GM18526 (cell line): ENCODE measurements around the gene RASAL1.

Experiments
- POLR2A ChIP-seq: IDR thresholded peaks from 3 replicates; pipeline ENCODE4 v1.6.1; 2011; ENCODE audit not compliant: insufficient read length; ENCODE audit errors: extremely low read depth

RASAL1 gene

GRCh38 chr12:113057565-113058485, 77.7 kb downstream of the RASAL1 start:
- TF ChIP-seq POLR2A: no peak

DNA sequence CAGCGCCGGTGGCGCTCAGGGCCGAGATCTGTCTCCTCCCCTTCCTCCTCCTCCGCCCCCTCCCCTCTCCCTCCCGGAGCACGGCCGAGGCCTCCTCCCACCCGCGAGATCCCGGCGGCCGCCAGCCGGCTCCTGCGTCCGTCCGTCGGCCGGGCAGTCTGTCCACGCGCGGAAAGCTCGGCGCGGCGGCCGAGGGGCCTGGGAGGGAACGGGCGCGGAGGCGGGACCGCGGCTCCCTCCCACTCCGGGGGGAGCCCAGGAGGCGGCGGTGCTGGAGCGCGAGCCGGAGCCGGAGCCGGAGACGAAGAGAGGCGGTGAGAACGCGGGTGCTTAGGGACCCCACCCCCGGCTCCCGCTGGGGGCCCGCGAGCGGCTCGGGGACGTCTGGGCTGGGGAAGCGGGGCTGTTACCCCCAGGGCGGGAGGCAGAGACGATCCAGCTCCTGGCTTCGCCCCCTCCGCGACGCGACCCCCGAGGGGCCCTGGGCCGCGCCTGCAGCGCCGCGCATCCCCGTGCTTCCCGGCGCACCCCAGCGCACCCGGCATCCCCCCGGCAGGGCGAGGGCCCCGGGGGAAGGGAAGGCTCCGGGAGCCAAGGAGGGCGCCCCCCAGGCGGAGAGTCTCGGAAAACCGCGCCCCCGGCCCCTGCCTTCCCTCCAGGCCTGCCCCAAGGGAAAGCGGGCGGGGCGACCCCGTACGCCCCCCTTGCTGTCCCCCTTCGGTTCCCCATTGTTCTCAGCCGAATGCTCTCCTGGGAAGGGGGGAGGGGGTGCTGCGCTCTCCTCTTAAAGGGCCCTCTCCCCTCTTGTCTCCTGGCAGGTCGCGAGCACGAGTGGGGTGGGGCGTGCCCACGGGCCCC, 78.7 kb downstream of the RASAL1 start, which contains the start of gene DTX1:
TSS of gene DTX1 (plus strand) at position 100 of the 858 bp plus-strand sequence. CDS start 1,463 bp downstream, outside the sequence.
- no peak for TF ChIP-seq POLR2A

DNA sequence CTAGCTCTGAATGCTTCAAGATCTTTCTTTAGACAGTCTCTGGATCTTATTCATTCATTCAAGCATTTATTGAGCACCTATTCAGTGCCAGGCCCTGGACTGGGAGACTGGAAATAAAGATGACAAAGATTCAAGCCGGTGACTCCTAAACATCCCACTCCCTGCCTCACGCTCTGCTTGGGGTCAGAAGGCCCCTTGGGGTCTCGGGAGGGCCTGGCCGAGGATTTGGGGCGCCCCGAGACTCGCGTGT, 79.3 kb downstream of the RASAL1 start:
- TF ChIP-seq POLR2A: no peak

DNA sequence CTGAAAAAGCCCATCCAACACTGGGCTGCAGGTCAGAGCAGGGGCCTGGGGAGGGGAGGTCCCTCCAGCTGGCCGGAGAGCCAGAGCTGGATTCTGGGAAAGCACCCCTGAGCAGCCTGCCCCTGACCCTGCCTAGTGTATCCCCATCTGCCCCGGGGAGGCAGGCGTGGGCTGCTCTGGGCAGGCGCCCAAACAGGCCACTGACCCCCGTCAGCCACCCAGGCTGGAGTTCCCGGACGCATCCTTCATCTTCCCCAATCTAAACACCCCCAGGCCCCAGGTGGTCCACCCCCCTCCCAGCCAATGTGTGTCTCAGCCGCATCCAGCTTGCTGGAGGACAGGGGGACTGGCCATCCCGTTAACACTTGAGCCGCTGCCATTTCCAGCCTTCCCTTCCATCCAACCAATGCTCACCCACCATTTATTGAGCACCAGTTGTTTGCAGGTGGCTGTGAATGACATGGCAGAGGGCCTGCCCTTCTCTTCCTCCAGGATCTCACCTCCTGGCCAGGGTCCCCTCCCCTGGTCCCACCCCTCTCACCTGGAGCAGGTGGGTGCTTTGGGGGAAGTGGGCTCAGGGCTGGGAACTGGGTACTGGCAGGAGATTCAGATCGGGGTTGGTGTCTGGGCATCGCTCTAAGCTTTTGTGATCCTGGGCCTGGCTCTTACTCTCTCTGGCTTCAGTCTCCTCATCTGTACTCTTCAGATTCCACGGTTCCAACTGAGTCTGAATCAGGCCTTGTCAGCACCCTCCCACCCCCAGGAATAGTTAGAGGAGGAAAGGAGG, 79.8 kb downstream of the RASAL1 start:
- TF ChIP-seq POLR2A: no peak

DNA sequence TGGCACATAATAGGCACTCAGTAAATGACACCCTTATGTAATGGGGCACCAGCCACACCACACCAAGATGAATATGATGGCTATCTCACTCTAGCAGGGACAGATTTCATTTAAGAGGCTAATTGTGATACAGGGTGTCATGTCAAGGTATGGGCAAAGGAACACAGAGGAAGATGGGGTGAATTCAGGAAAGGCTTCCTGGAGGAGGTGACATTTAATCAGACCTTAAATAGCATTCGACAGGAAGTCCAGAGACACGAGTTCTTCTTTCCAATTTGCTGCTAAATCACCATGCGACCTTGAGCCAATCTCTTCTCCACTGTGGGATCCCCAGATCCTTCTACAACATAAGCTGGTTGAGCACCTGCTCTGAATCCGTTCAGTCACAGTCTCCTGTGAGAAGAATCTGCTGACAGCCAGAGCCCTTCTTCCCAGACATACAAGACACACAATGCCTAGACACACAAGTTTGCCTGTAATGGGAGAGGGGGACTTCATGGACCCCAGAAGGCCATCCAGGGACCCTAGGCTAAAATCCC, 80.5 kb downstream of the RASAL1 start:
- TF ChIP-seq POLR2A: no peak

DNA sequence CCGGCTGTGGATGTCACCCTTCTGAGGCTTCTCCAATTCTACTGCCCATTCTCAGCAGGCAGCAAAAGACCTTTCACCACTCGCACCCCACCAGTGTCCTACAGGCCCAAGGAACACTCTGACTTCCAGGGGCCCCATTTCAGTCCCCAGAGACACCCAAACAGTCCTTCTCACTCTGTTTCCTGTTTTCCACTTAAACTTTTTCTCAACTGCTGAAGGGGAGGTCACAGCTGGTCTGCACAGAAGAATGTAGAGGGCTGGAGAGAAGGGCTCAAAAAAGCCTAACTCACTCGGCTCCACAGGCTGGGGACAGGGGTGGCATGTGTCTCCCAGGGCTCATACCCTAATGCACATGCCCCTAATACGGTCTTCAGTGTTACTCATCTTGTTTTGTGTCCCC, 83.2 kb downstream of the RASAL1 start:
- TF ChIP-seq POLR2A: no peak

DNA sequence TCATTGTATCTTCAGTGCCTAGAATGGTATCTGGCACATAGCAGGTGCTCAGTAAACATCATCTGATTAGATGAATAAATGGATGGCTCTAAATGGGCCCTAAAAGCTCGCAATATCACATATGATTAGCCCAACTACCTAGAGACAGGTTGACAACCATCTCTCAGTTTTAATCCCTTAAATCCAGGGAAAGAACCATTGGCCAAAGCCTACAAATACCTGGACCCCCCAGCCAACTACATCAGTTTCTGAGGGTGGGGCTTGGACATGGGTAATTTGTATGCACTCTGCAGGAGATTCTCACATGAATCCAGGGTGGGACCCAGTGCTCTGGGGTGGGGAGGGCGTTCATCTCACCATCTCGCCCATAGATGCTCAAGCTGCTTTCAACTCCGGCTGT, 83.8 kb downstream of the RASAL1 start:
- no peak for TF ChIP-seq POLR2A

- TF ChIP-seq POLR2A: no peak
Observed at GRCh38 chr12:113050795-113051194, 84.8 kb downstream of the RASAL1 start.

DNA sequence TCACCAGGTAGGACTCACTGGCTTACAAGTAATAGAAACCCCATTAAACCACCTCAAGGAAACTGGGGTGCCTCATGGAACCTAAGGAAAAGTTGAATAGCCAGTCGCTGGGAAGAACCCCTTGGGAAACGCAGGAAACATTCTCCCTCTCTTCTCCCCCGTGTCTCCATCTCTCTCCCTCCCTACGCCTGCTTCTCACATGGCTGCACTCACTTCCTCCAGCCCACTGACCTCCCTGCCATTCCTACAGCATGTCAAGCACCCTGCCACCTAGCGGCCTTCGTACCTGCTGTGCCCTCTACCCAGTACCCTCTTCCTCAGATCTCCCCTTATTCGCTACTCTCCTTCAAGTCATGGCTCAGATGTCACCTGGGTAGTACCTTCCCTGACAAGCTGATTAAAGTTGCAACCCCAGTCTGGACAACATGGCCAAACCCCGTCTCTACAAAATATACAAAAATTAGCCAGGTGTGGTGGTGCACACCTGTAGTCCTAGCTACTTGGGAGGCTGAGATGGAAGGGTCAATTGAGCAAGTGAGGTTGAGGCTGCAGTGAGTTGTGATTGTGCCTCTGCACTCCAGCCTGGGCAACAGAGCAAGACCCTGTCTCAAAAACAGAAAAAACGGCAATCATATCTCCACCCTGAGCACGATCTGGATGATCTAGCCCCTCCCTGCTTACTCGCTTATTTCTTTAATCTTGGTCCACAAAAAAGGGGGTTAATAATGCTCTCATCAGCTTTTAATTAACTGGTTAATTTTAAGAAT, 85.4 kb downstream of the RASAL1 start:
- no peak for TF ChIP-seq POLR2A
